Retinal pigment epithelial cell (primary cell): ENCODE measurements around the gene SS18.

Experiments
- DNase-seq: peaks from one replicate; pipeline ENCODE4 v3.0.0-alpha.2; 2010; ENCODE audit warnings: low read depth
- H3K4me3 ChIP-seq: 2 replicates; pipeline ENCODE4 v1.5.1; 2011; ENCODE audit warnings: mild to moderate bottlenecking, low read length, control low read depth, moderate library complexity
- CTCF ChIP-seq: conservative IDR thresholded peaks from 2 replicates; pipeline ENCODE4 v1.5.1; 2011; ENCODE audit warnings: low read depth, low read length, control low read depth, inconsistent platforms

Gene SS18

GRCh38 chr18:26121476-26121875, 31.1 kb upstream of the SS18 start:
- TF ChIP-seq CTCF: no peak
- H3K4me3 ChIP-seq: no peak overlapping the region
- DNase-seq: no peak

- TF ChIP-seq CTCF: no peak
- DNase-seq: no peak
- no peak overlapping the region for H3K4me3 ChIP-seq
These were observed 28.8 kb upstream of the SS18 start for GRCh38 chr18:26119246-26119645.

GRCh38 chr18:26104035-26104434, 13.6 kb upstream of the SS18 start:
- H3K4me3 ChIP-seq: no peak overlapping the region
- TF ChIP-seq CTCF: no peak
- DNase-seq: no peak

DNA sequence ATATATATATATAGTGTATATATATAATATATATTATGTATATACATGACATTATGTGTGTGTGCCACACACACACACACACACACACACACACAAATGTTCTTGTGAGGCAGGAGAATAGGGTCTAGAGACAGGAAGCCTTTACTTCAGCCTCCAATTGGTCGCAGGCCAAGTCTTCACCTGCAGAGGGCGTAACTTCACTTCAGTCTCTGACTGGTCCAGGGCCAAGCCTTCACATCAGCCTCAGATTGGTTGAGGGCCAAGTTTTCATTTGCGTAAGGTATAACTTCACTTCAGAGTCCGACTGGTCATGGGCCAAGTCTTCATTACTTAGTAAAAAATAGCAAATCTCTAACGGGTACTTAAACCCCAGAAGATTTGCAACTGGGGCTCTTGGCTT, 13.2 kb upstream of the SS18 start:
- no peak overlapping the region for H3K4me3 ChIP-seq
- TF ChIP-seq CTCF: peak; percentile 37
- no peak for DNase-seq

- no peak for DNase-seq
- no peak for TF ChIP-seq CTCF
- H3K4me3 ChIP-seq: no peak overlapping the region
These were observed 7.2 kb upstream of the SS18 start for GRCh38 chr18:26097563-26097962.

GRCh38 chr18:26096852-26097251, 6.4 kb upstream of the SS18 start:
- no peak for DNase-seq
- H3K4me3 ChIP-seq: no peak overlapping the region
- TF ChIP-seq CTCF: no peak

- H3K4me3 ChIP-seq: peak overlapping the region; percentile 85
- no peak for DNase-seq
- TF ChIP-seq CTCF: no peak
These were observed 726 bp upstream of the SS18 start for GRCh38 chr18:26091047-26091630.
